ENCODE measurements around the gene PDIA4. TPM values are rescaled to one million over a fixed set of nuclear protein-coding genes. Genes with fewer than 3 reads are reported as not detected.

PDIA4 gene
- total RNA-seq, 1 experiment from 2014 or later: 341 TPM

DNA sequence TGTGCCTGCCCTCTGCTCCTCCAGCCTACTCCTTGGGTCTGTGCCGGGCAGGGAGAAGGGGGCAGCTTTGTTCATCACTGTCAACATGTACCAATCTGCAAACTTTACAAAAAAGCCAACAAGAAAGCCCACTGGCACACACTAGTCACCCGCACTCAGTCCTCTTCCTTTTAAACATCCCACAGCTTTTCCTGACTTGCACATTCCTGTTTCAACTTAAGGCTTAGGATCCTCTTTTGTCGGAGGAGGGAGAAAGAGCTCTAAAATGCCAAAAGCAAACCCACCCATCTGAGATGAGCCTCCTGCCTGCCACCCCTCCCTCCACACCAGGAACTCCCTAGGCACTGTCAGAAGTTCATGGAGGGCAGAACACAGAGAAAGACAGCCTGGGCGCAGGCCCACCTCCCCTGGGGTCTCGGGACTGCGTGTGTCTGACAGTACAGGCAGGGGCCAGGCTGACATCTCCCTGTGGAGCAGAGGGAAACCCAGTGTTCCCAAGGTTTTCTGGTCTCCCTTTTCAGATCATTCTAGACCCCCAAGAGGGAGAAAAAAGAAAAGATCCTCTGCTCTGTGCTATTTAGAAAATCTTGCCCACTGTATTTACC lies 5.4 kb downstream of the PDIA4 start:
- peak overlapping the region; percentile 92 for H3K27ac Mint-ChIP-seq
- CTCF ChIA-PET: interaction anchor here (1.6 to 3.5 kb wide), 3 partner anchors 16 to 43 kb away, joined by 5 to 32 read pairs (median 13); no protein-coding TSS in a partner anchor
- peaks cover 39% of the 10 kb centered on the region for H3K36me3 Mint-ChIP-seq
- no peak for TF ChIP-seq TCF7 (CRISPR knock-in tag; IDR thresholded peaks at IDR 0.05; ENCODE audit: low read depth)
- TF ChIP-seq NR1H2 (CRISPR knock-in tag; IDR thresholded peaks at IDR 0.05): no peak
- TF ChIP-seq, protein P1, sequence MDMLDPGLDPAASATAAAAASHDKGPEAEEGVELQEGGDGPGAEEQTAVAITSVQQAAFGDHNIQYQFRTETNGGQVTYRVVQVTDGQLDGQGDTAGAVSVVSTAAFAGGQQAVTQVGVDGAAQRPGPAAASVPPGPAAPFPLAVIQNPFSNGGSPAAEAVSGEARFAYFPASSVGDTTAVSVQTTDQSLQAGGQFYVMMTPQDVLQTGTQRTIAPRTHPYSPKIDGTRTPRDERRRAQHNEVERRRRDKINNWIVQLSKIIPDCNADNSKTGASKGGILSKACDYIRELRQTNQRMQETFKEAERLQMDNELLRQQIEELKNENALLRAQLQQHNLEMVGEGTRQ (CRISPR knock-in tag; IDR thresholded peaks at IDR 0.05): no peak
- no peak for TF ChIP-seq ZNF396 (CRISPR knock-in tag; IDR thresholded peaks at IDR 0.05; ENCODE audit: borderline replicate concordance)
- TF ChIP-seq, protein P2, sequence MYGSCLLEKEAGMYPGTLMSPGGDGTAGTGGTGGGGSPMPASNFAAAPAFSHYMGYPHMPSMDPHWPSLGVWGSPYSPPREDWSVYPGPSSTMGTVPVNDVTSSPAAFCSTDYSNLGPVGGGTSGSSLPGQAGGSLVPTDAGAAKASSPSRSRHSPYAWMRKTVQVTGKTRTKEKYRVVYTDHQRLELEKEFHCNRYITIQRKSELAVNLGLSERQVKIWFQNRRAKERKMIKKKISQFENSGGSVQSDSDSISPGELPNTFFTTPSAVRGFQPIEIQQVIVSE (CRISPR knock-in tag; IDR thresholded peaks at IDR 0.05; ENCODE audit: borderline replicate concordance): no peak
- TF ChIP-seq ZBTB43 (CRISPR knock-in tag; IDR thresholded peaks at IDR 0.05): no peak
- no peak for TF ChIP-seq EMX1 (CRISPR knock-in tag; IDR thresholded peaks at IDR 0.05)
- TF ChIP-seq ZNF263 (CRISPR knock-in tag; IDR thresholded peaks at IDR 0.05; ENCODE audit: low read depth): no peak
- TF ChIP-seq, protein P3, sequence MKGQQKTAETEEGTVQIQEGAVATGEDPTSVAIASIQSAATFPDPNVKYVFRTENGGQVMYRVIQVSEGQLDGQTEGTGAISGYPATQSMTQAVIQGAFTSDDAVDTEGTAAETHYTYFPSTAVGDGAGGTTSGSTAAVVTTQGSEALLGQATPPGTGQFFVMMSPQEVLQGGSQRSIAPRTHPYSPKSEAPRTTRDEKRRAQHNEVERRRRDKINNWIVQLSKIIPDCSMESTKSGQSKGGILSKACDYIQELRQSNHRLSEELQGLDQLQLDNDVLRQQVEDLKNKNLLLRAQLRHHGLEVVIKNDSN (CRISPR knock-in tag; IDR thresholded peaks at IDR 0.05): no peak
- TF ChIP-seq JUN (CRISPR knock-in tag; IDR thresholded peaks at IDR 0.05): no peak
- TF ChIP-seq, protein P4, sequence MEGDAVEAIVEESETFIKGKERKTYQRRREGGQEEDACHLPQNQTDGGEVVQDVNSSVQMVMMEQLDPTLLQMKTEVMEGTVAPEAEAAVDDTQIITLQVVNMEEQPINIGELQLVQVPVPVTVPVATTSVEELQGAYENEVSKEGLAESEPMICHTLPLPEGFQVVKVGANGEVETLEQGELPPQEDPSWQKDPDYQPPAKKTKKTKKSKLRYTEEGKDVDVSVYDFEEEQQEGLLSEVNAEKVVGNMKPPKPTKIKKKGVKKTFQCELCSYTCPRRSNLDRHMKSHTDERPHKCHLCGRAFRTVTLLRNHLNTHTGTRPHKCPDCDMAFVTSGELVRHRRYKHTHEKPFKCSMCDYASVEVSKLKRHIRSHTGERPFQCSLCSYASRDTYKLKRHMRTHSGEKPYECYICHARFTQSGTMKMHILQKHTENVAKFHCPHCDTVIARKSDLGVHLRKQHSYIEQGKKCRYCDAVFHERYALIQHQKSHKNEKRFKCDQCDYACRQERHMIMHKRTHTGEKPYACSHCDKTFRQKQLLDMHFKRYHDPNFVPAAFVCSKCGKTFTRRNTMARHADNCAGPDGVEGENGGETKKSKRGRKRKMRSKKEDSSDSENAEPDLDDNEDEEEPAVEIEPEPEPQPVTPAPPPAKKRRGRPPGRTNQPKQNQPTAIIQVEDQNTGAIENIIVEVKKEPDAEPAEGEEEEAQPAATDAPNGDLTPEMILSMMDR (IDR thresholded peaks at IDR 0.05): no peak
- H3K4me1 Mint-ChIP-seq: peaks cover 52% of the 10 kb centered on the region
- no peaks in the 10 kb centered on the region for H3K9me3 Mint-ChIP-seq
- no peak for DNase-seq (ENCODE audit: low spot score)
- peak overlapping the region; percentile 16; the same call in 1 of the 2 replicates for H3K4me3 Mint-ChIP-seq
- H3K27me3 Mint-ChIP-seq (ENCODE audit: low read depth): no peaks in the 10 kb centered on the region
- no peak for ATAC-seq
- POLR2A ChIA-PET: no interaction called here

DNA sequence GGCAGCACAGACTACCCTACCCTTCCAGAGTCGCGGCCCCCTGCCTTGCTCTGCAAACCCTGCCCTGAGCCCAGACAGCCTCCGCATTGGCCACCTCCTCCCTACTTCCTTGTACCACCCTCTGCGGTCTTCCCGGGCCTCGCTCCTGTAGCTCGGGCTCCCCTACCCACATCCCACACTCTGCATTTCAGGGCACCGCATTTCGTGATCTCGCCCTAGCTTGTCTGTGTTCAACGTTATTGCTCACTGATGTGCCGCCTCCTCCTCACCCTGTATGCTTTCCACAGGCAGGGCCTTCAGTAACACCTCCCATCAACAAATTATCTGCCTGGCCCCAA lies 6.6 kb downstream of the PDIA4 start:
- Mint-ChIP-seq H3K4me1 (peaks cover 43% of the 10 kb centered on the region), H3K27ac (peak overlapping the region; percentile 48), H3K27me3 (ENCODE audit: low read depth) (no peaks in the 10 kb centered on the region), H3K9me3 (no peaks in the 10 kb centered on the region), H3K36me3 (peaks cover 45% of the 10 kb centered on the region), H3K4me3 (no peak overlapping the region)
- CTCF ChIA-PET: interaction anchor here (1.6 to 1.8 kb wide), 2 partner anchors 14 to 44 kb away, joined by 5 read pairs; no protein-coding TSS in a partner anchor
- DNase-seq (ENCODE audit: low spot score): no peak
- POLR2A ChIA-PET: no interaction called here
- TF ChIP-seq, protein P5, sequence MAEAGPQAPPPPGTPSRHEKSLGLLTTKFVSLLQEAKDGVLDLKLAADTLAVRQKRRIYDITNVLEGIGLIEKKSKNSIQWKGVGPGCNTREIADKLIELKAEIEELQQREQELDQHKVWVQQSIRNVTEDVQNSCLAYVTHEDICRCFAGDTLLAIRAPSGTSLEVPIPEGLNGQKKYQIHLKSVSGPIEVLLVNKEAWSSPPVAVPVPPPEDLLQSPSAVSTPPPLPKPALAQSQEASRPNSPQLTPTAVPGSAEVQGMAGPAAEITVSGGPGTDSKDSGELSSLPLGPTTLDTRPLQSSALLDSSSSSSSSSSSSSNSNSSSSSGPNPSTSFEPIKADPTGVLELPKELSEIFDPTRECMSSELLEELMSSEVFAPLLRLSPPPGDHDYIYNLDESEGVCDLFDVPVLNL (CRISPR knock-in tag; IDR thresholded peaks at IDR 0.05; ENCODE audit: borderline replicate concordance, low read depth): no peak
- no peak for TF ChIP-seq SP1 (CRISPR knock-in tag; conservative IDR thresholded peaks at IDR 0.05)
- no peak for TF ChIP-seq IRF1 (CRISPR knock-in tag; IDR thresholded peaks at IDR 0.05)
- TF ChIP-seq ZNF232 (CRISPR knock-in tag; IDR thresholded peaks at IDR 0.05): no peak
- TF ChIP-seq CBFB (CRISPR knock-in tag; IDR thresholded peaks at IDR 0.05; ENCODE audit: low read depth): no peak
- TF ChIP-seq, protein P6, sequence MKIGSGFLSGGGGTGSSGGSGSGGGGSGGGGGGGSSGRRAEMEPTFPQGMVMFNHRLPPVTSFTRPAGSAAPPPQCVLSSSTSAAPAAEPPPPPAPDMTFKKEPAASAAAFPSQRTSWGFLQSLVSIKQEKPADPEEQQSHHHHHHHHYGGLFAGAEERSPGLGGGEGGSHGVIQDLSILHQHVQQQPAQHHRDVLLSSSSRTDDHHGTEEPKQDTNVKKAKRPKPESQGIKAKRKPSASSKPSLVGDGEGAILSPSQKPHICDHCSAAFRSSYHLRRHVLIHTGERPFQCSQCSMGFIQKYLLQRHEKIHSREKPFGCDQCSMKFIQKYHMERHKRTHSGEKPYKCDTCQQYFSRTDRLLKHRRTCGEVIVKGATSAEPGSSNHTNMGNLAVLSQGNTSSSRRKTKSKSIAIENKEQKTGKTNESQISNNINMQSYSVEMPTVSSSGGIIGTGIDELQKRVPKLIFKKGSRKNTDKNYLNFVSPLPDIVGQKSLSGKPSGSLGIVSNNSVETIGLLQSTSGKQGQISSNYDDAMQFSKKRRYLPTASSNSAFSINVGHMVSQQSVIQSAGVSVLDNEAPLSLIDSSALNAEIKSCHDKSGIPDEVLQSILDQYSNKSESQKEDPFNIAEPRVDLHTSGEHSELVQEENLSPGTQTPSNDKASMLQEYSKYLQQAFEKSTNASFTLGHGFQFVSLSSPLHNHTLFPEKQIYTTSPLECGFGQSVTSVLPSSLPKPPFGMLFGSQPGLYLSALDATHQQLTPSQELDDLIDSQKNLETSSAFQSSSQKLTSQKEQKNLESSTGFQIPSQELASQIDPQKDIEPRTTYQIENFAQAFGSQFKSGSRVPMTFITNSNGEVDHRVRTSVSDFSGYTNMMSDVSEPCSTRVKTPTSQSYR (CRISPR knock-in tag; IDR thresholded peaks at IDR 0.05): no peak
- peak; percentile 32 for ATAC-seq
